Endothelial cell (in vitro differentiated cells): Measurements from ENCODE around the gene THNSL1. TPM values are rescaled to one million over a fixed set of nuclear protein-coding genes. Genes with fewer than 3 reads are reported as not detected.

Experiments
- DNase-seq: peaks from one replicate; pipeline ENCODE4 v3.0.0; 2021; ENCODE audit warnings: low spot score
- H3K27ac Mint-ChIP-seq: one replicate; pipeline ENCODE4 v1.8.0; 2021; ENCODE audit warnings: mixed read lengths, inconsistent platforms; ENCODE audit not compliant: unreplicated experiment
- H3K27me3 Mint-ChIP-seq: one replicate; pipeline ENCODE4 v1.8.0; 2021; ENCODE audit warnings: mild to moderate bottlenecking, moderate library complexity, mixed read lengths, inconsistent platforms; ENCODE audit not compliant: unreplicated experiment
- H3K36me3 Mint-ChIP-seq: one replicate; pipeline ENCODE4 v1.8.0; 2021; ENCODE audit warnings: mild to moderate bottlenecking, low read depth, mixed read lengths, inconsistent platforms; ENCODE audit not compliant: unreplicated experiment
- H3K4me1 Mint-ChIP-seq: one replicate; pipeline ENCODE4 v1.8.0; 2021; ENCODE audit warnings: mild to moderate bottlenecking, mixed read lengths, inconsistent platforms; ENCODE audit not compliant: unreplicated experiment
- H3K4me3 Mint-ChIP-seq: one replicate; pipeline ENCODE4 v1.8.0; 2021; ENCODE audit warnings: mild to moderate bottlenecking, mixed read lengths, inconsistent platforms; ENCODE audit not compliant: unreplicated experiment
- H3K9me3 Mint-ChIP-seq: one replicate; pipeline ENCODE4 v1.8.0; 2021; ENCODE audit warnings: mixed read lengths, inconsistent platforms; ENCODE audit not compliant: unreplicated experiment
- total RNA-seq: library from RNA; stranded (reverse); fragmentation: NEBNext Ultra II Directional; extraction: Animal tissue kit (Norgen Biotek cat#: 25700); gene quantifications from one replicate; pipeline ENCODE4 v1.2.1, GENCODE V29; 2021; ENCODE audit not compliant: unreplicated experiment
- TF ChIP-seq, protein P1 (sequence below): fragments of 200-600 bp; sonication (generic); IDR thresholded peaks from one replicate; pipeline ENCODE4 v1.5.0; 2021; ENCODE audit warnings: antibody characterized with exemption; ENCODE audit not compliant: unreplicated experiment

The THNSL1 gene
- total RNA-seq, 1 donor from 2014 or later = 3.6 TPM

DNA sequence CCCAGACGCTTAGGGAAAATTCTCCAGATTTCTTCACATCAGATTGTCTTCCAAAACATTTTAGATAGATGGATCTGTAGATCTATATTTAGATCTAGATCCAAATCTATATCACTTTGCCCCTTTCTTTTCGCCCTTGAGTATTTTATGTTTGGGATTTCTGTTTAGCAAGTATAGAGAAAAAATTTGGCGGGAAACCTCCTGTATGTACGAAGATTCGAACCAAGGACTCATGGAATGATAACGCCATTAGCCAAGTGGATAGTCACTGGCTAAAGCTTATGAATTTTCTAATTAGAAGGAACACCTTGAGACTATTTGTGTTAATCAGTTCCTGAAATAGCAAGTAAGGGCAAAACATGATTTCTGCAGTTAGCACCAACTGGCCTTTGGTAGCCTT, 1.2 kb downstream of the THNSL1 start:
- no peaks in the 10 kb centered on the region for H3K36me3 Mint-ChIP-seq
- H3K9me3 Mint-ChIP-seq = no peaks in the 10 kb centered on the region

DNA sequence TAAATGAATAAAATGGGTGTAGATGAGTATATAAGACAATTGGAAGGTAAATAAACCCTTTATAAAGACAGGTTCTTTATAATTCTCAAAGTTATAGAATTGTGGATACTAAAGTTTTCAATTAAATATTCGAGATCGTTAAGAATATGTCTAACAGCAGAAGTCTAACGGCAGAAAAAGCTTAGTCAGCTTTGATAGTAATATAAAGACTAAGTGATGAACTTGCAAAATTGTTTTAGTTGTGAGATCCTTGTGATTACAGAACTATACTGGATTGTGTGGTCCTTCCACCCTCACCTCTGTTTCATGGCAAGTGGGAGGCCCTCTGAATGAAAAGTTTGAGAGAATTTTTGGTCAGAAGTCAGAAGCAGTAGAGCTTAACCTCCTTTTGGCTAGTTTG, 2.3 kb downstream of the THNSL1 start:
- TF ChIP-seq, protein P1, sequence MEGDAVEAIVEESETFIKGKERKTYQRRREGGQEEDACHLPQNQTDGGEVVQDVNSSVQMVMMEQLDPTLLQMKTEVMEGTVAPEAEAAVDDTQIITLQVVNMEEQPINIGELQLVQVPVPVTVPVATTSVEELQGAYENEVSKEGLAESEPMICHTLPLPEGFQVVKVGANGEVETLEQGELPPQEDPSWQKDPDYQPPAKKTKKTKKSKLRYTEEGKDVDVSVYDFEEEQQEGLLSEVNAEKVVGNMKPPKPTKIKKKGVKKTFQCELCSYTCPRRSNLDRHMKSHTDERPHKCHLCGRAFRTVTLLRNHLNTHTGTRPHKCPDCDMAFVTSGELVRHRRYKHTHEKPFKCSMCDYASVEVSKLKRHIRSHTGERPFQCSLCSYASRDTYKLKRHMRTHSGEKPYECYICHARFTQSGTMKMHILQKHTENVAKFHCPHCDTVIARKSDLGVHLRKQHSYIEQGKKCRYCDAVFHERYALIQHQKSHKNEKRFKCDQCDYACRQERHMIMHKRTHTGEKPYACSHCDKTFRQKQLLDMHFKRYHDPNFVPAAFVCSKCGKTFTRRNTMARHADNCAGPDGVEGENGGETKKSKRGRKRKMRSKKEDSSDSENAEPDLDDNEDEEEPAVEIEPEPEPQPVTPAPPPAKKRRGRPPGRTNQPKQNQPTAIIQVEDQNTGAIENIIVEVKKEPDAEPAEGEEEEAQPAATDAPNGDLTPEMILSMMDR = no peak
- DNase-seq = no peak
- H3K4me1 Mint-ChIP-seq = peaks cover 11% of the 10 kb centered on the region
- no peak overlapping the region for H3K27ac Mint-ChIP-seq
- no peaks in the 10 kb centered on the region for H3K9me3 Mint-ChIP-seq
- peaks cover 7% of the 10 kb centered on the region for H3K27me3 Mint-ChIP-seq
- no peak overlapping the region for H3K4me3 Mint-ChIP-seq
- H3K36me3 Mint-ChIP-seq = no peaks in the 10 kb centered on the region

More for the DNA sequence above, 1.2 kb downstream of the THNSL1 start:
- TF ChIP-seq, protein P1 = no peak
- peak overlapping the region; percentile 91 for H3K4me3 Mint-ChIP-seq
- H3K27ac Mint-ChIP-seq = peak overlapping the region; percentile 97
- DNase-seq = no peak
- peaks cover 7% of the 10 kb centered on the region for H3K4me1 Mint-ChIP-seq
- peaks cover 7% of the 10 kb centered on the region for H3K27me3 Mint-ChIP-seq

DNA sequence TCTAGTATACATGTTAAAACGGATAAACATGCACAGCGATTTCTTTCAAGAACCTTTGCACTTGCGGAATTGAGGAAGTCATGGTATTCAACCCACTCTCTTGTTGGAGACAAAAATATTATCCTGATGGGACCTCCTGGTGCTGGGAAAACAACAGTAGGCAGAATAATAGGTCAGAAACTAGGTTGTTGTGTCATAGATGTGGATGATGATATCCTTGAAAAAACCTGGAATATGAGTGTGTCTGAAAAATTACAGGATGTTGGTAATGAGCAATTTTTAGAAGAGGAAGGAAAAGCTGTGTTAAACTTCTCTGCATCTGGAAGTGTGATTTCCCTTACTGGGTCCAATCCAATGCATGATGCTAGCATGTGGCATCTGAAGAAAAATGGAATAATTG, 6.9 kb downstream of the THNSL1 start:
- Mint-ChIP-seq H3K9me3 (no peaks in the 10 kb centered on the region), H3K4me3 (no peak overlapping the region), H3K27ac (no peak overlapping the region), H3K36me3 (no peaks in the 10 kb centered on the region), H3K27me3 (no peaks in the 10 kb centered on the region), H3K4me1 (peaks cover 5% of the 10 kb centered on the region)
- TF ChIP-seq, protein P1 = no peak
- DNase-seq = no peak

DNA sequence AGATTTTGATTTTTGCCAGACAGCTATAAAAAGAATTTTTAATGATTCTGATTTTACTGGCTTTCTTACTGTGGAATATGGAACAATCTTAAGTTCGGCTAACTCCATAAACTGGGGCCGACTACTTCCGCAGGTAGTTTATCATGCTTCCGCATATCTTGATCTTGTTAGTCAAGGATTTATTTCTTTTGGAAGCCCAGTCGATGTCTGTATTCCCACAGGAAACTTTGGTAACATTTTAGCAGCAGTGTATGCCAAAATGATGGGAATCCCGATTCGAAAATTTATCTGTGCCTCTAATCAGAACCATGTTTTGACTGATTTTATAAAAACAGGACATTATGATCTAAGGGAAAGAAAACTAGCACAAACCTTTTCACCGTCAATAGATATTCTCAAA, 8.1 kb downstream of the THNSL1 start:
- DNase-seq = no peak
- TF ChIP-seq, protein P1 = no peak
- H3K27ac Mint-ChIP-seq = no peak overlapping the region
- H3K9me3 Mint-ChIP-seq = no peaks in the 10 kb centered on the region
- H3K36me3 Mint-ChIP-seq = no peaks in the 10 kb centered on the region
- H3K4me3 Mint-ChIP-seq = no peak overlapping the region
- no peaks in the 10 kb centered on the region for H3K27me3 Mint-ChIP-seq
- peaks cover 5% of the 10 kb centered on the region for H3K4me1 Mint-ChIP-seq

DNA sequence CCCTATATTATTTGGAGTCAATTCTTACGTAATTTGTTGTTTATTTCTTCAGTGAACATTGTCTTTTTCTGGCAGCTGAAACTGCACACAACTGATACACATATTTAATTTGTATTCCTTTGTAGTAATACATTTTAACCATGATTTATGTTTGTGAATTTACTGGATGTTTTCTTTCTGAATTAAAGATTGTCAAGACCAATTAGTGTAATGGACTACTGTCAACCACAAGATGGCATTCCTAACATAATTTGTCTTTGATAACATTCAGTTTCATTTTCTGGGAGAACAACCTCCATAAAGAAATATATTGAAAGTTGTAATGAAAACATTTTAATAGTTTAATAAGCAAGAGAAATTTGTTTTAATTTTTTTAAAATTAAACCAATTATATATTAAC, 10.1 kb downstream of the THNSL1 start:
- H3K27me3 Mint-ChIP-seq = peaks cover 4% of the 10 kb centered on the region
- DNase-seq = no peak
- peaks cover 5% of the 10 kb centered on the region for H3K4me1 Mint-ChIP-seq
- no peaks in the 10 kb centered on the region for H3K9me3 Mint-ChIP-seq
- TF ChIP-seq, protein P1 = no peak
- H3K27ac Mint-ChIP-seq = no peak overlapping the region
- H3K36me3 Mint-ChIP-seq = no peaks in the 10 kb centered on the region
- no peak overlapping the region for H3K4me3 Mint-ChIP-seq
